RWPE2 (cell line): ENCODE measurements around the gene SPTLC3.

Experiments used
- ATAC-seq: fragments of 200-7000 bp; cut with Tn5 transposase; 3 replicates; pipeline ENCODE4 v1.9.1; 2021; ENCODE audit warnings: low read depth
- DNase-seq: peaks from one replicate; pipeline ENCODE4 v3.0.0-alpha.2; 2020; ENCODE audit warnings: low spot score
- H3K27ac ChIP-seq: fragments of 450-650 bp; 2 replicates; pipeline ENCODE4 v1.5.1; 2017; ENCODE audit warnings: mild to moderate bottlenecking; ENCODE audit not compliant: poor library complexity, severe bottlenecking
- H3K27me3 ChIP-seq: fragments of 250-450 bp; sonication (Bioruptor Pico); 2 replicates; pipeline ENCODE4 v1.5.1; 2021; ENCODE audit warnings: mild to moderate bottlenecking, moderate library complexity; ENCODE audit not compliant: insufficient read depth, poor library complexity, severe bottlenecking
- H3K36me3 ChIP-seq: fragments of 250-450 bp; sonication (Bioruptor Pico); 2 replicates; pipeline ENCODE4 v1.5.1; 2020; ENCODE audit warnings: low read depth, mild to moderate bottlenecking, moderate library complexity
- H3K4me1 ChIP-seq: fragments of 250-450 bp; sonication (Bioruptor Pico); 2 replicates; pipeline ENCODE4 v1.5.1; 2021; ENCODE audit warnings: mild to moderate bottlenecking, moderate library complexity; ENCODE audit not compliant: insufficient read depth, poor library complexity, severe bottlenecking
- H3K4me3 ChIP-seq: fragments of 250-450 bp; sonication (Bioruptor Pico); 2 replicates; pipeline ENCODE4 v1.5.1; 2021; ENCODE audit warnings: mild to moderate bottlenecking, moderate library complexity; ENCODE audit not compliant: severe bottlenecking
- H3K9me3 ChIP-seq: fragments of 250-450 bp; sonication (Bioruptor Pico); 2 replicates; pipeline ENCODE4 v1.5.1; 2021; ENCODE audit warnings: mild to moderate bottlenecking, moderate library complexity; ENCODE audit not compliant: severe bottlenecking
- TF ChIP-seq, protein P1 (sequence below): fragments of 450-650 bp; IDR thresholded peaks from one replicate; pipeline ENCODE4 v1.5.1; 2017; ENCODE audit warnings: mild to moderate bottlenecking, moderate library complexity; ENCODE audit not compliant: poor library complexity, severe bottlenecking

The SPTLC3 gene

DNA sequence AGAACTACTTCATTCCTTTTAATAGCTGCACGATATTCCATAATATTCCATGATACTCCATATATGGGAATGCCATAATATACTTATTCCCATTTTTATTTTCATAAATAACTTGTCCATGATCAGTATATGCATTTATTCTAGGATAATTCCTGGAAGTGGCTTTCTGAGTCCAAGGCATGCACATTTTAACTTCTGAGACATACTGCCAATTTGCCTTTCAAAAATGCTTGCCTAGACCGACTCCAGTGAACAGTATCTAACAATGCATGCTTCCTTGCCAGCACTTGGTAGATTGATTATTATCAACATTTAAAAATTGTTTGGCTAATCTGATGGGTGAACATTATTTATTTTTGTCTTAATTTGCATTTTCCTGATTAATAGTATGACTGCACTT, 54.0 kb downstream of the SPTLC3 start:
- DNase-seq: no peak
- no peaks in the 10 kb centered on the region for H3K9me3 ChIP-seq
- H3K27ac ChIP-seq: no peak overlapping the region
- H3K4me1 ChIP-seq: peaks cover 2% of the 10 kb centered on the region
- no peak overlapping the region for H3K4me3 ChIP-seq
- no peak for ATAC-seq
- TF ChIP-seq, protein P1, sequence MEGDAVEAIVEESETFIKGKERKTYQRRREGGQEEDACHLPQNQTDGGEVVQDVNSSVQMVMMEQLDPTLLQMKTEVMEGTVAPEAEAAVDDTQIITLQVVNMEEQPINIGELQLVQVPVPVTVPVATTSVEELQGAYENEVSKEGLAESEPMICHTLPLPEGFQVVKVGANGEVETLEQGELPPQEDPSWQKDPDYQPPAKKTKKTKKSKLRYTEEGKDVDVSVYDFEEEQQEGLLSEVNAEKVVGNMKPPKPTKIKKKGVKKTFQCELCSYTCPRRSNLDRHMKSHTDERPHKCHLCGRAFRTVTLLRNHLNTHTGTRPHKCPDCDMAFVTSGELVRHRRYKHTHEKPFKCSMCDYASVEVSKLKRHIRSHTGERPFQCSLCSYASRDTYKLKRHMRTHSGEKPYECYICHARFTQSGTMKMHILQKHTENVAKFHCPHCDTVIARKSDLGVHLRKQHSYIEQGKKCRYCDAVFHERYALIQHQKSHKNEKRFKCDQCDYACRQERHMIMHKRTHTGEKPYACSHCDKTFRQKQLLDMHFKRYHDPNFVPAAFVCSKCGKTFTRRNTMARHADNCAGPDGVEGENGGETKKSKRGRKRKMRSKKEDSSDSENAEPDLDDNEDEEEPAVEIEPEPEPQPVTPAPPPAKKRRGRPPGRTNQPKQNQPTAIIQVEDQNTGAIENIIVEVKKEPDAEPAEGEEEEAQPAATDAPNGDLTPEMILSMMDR: no peak
- H3K36me3 ChIP-seq: no peaks in the 10 kb centered on the region
- no peaks in the 10 kb centered on the region for H3K27me3 ChIP-seq

DNA sequence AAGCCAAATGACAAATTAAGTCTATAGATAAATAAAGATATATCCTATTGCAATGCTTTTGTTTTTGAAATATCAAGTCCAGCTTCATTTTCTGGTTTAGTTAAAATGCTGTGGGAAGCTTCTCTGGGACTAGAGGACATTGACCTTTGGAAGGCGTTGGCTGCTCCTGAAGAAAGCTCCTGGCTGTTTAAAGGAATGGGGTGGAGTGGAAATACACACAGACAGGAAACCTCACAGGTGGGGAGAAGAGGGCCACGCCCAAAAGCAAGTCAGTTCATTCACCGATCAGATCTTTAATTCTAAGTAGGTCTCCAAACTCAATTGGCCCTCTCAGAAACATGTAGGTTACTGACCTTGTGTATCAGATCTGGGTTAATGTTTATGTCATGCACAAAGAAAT, 59.6 kb downstream of the SPTLC3 start:
- no peaks in the 10 kb centered on the region for H3K27me3 ChIP-seq
- no peak overlapping the region for H3K4me3 ChIP-seq
- no peaks in the 10 kb centered on the region for H3K9me3 ChIP-seq
- TF ChIP-seq, protein P1: no peak
- H3K27ac ChIP-seq: no peak overlapping the region
- no peaks in the 10 kb centered on the region for H3K36me3 ChIP-seq
- DNase-seq (no peak), ATAC-seq (peak; percentile 51; the same call in 1 of the 3 replicates)
- H3K4me1 ChIP-seq: peaks cover 8% of the 10 kb centered on the region

DNA sequence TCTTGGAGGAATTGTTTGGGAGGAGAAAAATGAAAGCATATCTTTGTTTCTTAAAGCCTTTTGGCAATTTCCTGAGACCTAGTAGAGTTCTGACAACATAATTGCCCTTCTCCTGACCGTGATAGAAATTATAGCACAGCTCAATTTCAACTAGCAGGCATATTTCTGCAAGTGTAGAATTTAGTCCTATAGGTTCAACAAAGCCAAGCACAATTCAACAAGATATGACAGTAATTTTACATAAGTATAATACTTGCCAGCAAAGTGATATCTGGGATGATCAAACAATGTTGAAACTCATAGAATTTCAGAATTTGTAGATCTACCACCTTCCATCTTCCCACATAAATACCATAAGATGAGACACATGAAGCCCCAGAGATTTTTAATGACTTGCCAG, 73.1 kb downstream of the SPTLC3 start:
- H3K27ac ChIP-seq: no peak overlapping the region
- DNase-seq: no peak
- ATAC-seq: no peak
- TF ChIP-seq, protein P1: no peak
- H3K36me3 ChIP-seq: no peaks in the 10 kb centered on the region
- no peak overlapping the region for H3K4me3 ChIP-seq
- no peaks in the 10 kb centered on the region for H3K4me1 ChIP-seq
- H3K9me3 ChIP-seq: no peaks in the 10 kb centered on the region
- H3K27me3 ChIP-seq: no peaks in the 10 kb centered on the region

DNA sequence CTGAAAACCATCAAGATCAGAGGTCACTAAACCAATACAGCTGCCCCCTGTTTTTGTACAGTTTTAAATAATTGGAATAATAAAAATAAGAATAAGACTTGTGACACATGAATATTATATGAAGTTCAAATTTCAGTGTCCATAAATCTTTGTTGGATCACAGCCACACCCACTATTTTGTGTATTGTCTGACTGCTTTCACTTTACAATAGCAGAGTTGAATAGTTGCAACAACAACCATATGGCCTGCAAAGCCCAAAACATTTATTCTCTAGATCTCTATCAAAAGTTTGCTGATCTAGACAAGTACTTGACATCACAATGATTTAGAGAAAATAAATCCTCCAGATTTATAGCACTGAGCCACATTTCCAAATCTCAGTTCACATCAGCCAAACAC, 73.6 kb downstream of the SPTLC3 start:
- TF ChIP-seq, protein P1: no peak

DNA sequence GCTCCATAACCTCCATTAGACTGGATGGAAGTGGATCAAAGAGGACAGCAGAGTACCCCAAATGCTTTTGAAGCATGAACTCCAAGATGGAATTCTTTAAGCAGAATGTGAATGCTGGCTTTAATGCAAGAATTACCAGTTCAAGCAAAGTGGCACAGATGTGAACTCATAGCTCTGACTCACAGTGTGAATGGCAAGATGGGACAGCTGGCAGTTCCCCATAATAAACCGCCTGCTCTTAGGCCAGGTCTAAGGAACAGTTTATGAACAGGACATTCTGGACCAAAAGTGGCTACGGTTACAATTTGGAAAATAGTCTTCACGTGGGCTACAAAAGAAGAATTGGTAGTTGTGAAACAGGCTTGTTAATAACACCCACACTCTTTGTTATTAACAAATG, 76.5 kb downstream of the SPTLC3 start:
- Histone ChIP-seq H3K27ac (no peak overlapping the region), H3K36me3 (no peaks in the 10 kb centered on the region), H3K4me3 (no peak overlapping the region), H3K27me3 (no peaks in the 10 kb centered on the region), H3K9me3 (peaks cover 2% of the 10 kb centered on the region), H3K4me1 (no peaks in the 10 kb centered on the region)
- TF ChIP-seq, protein P1: no peak
- no peak for DNase-seq
- no peak for ATAC-seq

More for the DNA sequence above, 73.6 kb downstream of the SPTLC3 start:
- no peak overlapping the region for H3K4me3 ChIP-seq
- no peaks in the 10 kb centered on the region for H3K4me1 ChIP-seq
- no peak for DNase-seq
- H3K27ac ChIP-seq: no peak overlapping the region
- H3K9me3 ChIP-seq: no peaks in the 10 kb centered on the region
- no peak for ATAC-seq
- no peaks in the 10 kb centered on the region for H3K36me3 ChIP-seq
- H3K27me3 ChIP-seq: no peaks in the 10 kb centered on the region
